ENCODE results near the gene MYLIP. TPM values are rescaled to one million over a fixed set of nuclear protein-coding genes. Genes with fewer than 3 reads are reported as not detected.
"Not testable (repeated sequence)": the region's sequence is repeated elsewhere in the genome, so short reads cannot be mapped to it uniquely, and the experiment has no call there.

Gene MYLIP
- total RNA-seq, 1 donor from 2014 or later = 81.2 TPM

DNA sequence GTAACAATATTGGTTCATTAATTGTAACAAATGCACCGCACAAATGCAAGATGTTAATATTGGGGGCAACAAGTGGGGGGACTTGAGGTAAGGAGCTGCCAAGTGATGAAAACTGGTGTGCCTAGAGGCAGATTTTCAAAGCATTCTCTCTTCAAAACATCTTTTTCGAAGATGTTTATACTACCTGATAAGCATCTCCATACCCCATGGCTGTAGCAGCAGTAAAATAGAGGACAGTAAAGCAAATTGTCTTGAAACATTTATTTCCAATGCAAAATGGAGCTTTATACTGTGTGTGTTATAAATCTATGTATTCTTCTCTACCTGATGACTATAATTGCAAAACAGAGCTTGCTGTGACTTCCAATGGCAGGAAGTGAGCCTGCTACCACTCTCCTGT lies 42.5 kb downstream of the MYLIP start:
- Mint-ChIP-seq H3K4me3 (ENCODE audit: low read depth) (no peak overlapping the region), H3K4me1 (ENCODE audit: low read depth) (peaks cover 36% of the 10 kb centered on the region), H3K27me3 (ENCODE audit: low read depth) (peaks cover 3% of the 10 kb centered on the region), H3K9me3 (peaks cover 2% of the 10 kb centered on the region), H3K27ac (no peak overlapping the region), H3K36me3 (ENCODE audit: low read depth) (no peaks in the 10 kb centered on the region)
- no peak for DNase-seq (ENCODE audit: low spot score)
- intact Hi-C loops (cut with micrococcal nuclease) = no loop called here

DNA sequence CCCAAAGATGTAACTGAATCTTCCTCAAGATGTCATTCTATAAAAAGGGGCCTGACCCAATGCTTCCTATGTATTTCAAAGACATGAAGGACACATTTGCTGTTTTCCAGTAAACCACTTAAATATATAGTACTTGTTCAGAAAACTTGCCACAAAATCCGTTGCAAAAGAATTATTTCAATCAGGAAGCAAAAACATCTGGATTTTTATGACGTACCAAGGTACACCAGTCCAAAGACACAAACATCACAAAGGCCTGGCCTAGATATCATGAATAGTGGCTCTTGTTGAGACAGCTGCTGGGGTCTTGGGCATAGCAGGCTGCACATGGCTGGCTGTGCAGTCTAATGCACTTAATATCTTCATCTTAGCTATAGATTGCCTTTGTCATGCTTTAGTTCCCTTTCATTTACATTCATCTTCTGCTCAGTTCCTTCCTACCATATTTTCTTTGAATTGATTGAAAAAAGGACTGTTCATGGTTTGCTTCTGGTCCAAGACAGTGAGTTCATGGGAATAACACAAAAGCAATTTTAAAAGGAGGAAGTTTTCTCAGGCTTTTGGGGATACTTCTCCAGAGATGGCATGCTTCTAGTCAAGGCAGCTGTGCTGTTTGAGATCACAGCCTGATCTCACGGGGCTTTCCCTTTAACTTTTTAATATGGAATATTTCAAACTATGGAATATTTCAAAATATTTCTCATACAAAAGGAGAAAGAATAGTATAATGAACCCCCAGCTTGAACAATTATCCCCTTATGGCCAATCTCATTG lies 44.5 kb downstream of the MYLIP start:
- intact Hi-C loops (cut with micrococcal nuclease) = no loop called here
- Mint-ChIP-seq H3K27ac (no peak overlapping the region), H3K4me1 (ENCODE audit: low read depth) (peaks cover 20% of the 10 kb centered on the region), H3K9me3 (peaks cover 6% of the 10 kb centered on the region), H3K4me3 (ENCODE audit: low read depth) (no peak overlapping the region), H3K27me3 (ENCODE audit: low read depth) (peaks cover 3% of the 10 kb centered on the region), H3K36me3 (ENCODE audit: low read depth) (peaks cover 3% of the 10 kb centered on the region)
- no peak for DNase-seq (ENCODE audit: low spot score)

DNA sequence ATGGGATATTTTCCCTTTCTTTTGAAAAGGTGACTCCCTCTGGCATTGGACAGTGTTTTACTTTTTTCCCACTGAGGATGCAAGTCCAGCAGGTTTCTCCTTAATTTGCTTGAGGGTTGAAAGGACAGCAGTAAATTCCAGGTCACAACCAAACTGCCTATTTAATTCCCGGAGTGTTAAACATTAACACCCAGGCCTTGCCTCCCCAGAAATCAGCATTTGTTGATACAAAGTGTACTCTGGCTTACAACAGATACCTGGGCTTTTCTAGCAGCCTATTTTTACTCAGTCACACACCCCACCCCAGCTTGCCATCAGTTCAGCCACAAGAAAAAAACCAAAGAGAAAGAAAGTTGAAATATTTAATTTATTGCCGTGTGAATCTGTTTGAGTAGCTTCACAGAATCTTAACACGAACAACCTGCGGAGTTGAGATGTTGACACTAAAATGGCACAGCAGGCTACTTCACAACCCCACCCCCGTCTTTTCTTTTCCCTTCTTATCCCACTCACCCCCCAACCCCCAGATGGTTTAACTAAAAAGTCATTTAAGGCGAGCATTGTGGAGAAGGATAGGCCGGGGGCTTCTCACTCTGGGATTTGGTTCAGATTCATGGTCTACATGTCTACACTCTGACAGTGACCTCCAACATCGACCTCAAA lies 45.7 kb downstream of the MYLIP start:
- no peak overlapping the region for H3K27ac Mint-ChIP-seq
- peaks cover 13% of the 10 kb centered on the region for H3K9me3 Mint-ChIP-seq
- H3K4me3 Mint-ChIP-seq (ENCODE audit: low read depth) = no peak overlapping the region
- H3K4me1 Mint-ChIP-seq (ENCODE audit: low read depth) = peaks cover 18% of the 10 kb centered on the region
- H3K27me3 Mint-ChIP-seq (ENCODE audit: low read depth) = peaks cover 3% of the 10 kb centered on the region
- intact Hi-C loops (cut with micrococcal nuclease) = no loop called here
- H3K36me3 Mint-ChIP-seq (ENCODE audit: low read depth) = peaks cover 7% of the 10 kb centered on the region
- no peak for DNase-seq (ENCODE audit: low spot score)

GRCh38 chr6:16176600-16176999 lies 47.7 kb downstream of the MYLIP start:
- peaks cover 28% of the 10 kb centered on the region for H3K9me3 Mint-ChIP-seq
- H3K27me3 Mint-ChIP-seq (ENCODE audit: low read depth); DNase-seq (ENCODE audit: low spot score); H3K27ac Mint-ChIP-seq; H3K4me3 Mint-ChIP-seq (ENCODE audit: low read depth); intact Hi-C loops (cut with micrococcal nuclease): not testable (repeated sequence)
- H3K36me3 Mint-ChIP-seq (ENCODE audit: low read depth) = peaks cover 22% of the 10 kb centered on the region
- H3K4me1 Mint-ChIP-seq (ENCODE audit: low read depth) = peaks cover 20% of the 10 kb centered on the region

DNA sequence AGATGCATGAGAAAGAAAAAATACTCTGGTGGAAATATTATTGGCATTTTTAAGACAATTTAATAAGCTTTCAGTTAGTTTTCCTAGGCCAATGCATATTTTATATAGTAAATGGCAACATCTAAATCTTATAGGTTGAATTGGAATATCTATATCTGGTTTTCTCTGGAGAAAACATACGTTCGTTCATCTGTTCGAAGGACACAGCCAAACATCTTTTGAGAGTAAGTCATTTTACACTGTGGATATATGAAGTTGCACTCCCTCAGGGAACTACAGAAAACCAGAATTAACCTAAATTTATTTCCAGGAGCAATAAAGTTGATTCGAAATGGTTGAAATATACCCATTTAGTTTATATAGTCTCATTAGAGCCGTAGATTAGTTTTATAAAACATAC lies 49.0 kb downstream of the MYLIP start:
- Mint-ChIP-seq H3K27me3 (ENCODE audit: low read depth) (no peaks in the 10 kb centered on the region), H3K27ac (no peak overlapping the region), H3K36me3 (ENCODE audit: low read depth) (peaks cover 25% of the 10 kb centered on the region), H3K4me1 (ENCODE audit: low read depth) (peaks cover 22% of the 10 kb centered on the region), H3K9me3 (peaks cover 31% of the 10 kb centered on the region), H3K4me3 (ENCODE audit: low read depth) (no peak overlapping the region)
- intact Hi-C loops (cut with micrococcal nuclease) = no loop called here
- DNase-seq (ENCODE audit: low spot score) = no peak

DNA sequence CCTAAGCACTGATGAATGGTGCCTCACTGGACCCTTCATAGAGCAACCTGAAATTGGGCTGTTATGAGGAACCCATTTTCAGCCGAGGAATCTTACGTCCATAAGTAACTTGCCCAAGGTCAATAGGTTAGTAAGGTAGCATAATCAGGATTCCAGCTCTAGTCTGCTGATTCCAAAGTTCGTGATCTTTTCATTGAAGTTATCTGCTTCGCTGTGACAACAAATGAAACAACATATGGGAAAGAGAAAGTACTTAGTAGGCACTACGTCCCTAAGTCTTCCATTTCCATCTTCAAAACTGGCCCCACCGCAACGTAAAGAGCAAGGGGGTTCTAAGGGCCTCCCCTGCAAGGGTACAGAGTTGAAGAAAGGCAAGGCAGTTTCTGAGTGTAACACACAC lies 49.5 kb downstream of the MYLIP start:
- peaks cover 25% of the 10 kb centered on the region for H3K36me3 Mint-ChIP-seq (ENCODE audit: low read depth)
- H3K4me1 Mint-ChIP-seq (ENCODE audit: low read depth) = peaks cover 27% of the 10 kb centered on the region
- H3K27me3 Mint-ChIP-seq (ENCODE audit: low read depth) = no peaks in the 10 kb centered on the region
- intact Hi-C loops (cut with micrococcal nuclease) = no loop called here
- peak overlapping the region; percentile 2 for H3K27ac Mint-ChIP-seq
- no peak for DNase-seq (ENCODE audit: low spot score)
- no peak overlapping the region for H3K4me3 Mint-ChIP-seq (ENCODE audit: low read depth)
- peaks cover 31% of the 10 kb centered on the region for H3K9me3 Mint-ChIP-seq

- Mint-ChIP-seq H3K36me3 (ENCODE audit: low read depth) (peaks cover 25% of the 10 kb centered on the region), H3K4me3 (ENCODE audit: low read depth) (no peak overlapping the region), H3K27me3 (ENCODE audit: low read depth) (no peaks in the 10 kb centered on the region), H3K27ac (no peak overlapping the region), H3K4me1 (ENCODE audit: low read depth) (peaks cover 28% of the 10 kb centered on the region), H3K9me3 (peaks cover 31% of the 10 kb centered on the region)
- DNase-seq (ENCODE audit: low spot score) = no peak
- intact Hi-C loops (cut with micrococcal nuclease) = no loop called here
Observed at GRCh38 chr6:16179063-16179462, 50.2 kb downstream of the MYLIP start.

DNA sequence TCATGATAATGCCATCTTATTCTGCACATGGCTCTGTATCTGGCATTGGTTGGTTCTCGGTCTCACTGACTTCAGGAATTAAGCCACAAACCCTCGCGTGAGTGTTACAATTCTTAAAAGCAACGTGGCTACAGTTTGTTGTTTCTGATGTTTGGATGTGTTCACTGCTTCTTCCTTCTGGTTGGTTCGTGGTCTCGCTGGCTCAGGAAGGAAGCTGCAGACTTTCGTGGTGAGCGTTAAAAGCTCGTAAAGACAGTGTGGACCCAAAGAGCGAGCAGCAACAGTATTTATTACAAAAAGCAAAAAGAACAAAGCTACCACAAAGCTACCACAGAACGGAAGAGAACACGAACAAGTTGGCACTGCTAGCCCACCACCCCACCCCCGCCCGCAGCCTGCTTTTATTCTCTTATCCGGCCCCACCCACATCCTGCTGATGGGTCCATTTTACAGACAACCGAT lies 51.1 kb downstream of the MYLIP start:
- Mint-ChIP-seq H3K36me3 (ENCODE audit: low read depth) (peaks cover 25% of the 10 kb centered on the region), H3K9me3 (peaks cover 31% of the 10 kb centered on the region)

DNA sequence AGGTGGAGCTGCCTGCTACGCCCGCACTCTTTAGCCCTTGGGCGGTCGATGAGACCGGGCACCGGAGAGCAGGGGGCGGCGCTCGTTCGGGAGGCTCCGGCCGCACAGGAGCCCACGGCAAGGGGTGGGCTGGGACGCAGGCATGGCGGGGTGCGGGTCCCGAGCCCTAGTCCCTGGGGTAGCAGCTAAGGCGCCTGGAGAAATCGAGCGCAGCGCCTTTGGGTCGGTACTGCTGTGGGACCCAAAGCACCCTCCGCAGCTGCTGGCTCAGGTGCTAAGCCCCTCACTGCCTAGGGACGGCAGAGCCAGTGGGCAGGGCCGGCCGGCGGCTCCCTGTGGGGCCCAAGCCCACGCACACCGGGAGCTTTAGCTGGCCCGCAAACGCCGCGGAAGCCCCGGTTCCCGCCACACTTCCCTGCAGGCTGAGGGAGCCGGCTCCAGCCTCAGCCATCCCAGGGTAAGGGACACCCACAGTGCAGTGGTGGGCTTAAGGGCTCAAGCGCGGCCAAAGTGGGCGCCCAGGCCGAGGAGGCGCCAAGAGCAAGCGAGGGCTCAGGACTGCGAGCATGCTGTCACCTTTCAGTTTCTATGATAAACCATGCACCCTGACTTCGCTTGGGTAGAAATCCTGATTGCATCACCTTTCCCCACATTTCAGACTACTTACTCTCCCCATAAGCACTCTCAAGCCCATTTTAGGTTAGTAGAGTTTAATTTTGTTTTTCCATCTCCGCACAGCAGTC lies 52.0 kb downstream of the MYLIP start:
- Mint-ChIP-seq H3K4me1 (ENCODE audit: low read depth) (peaks cover 28% of the 10 kb centered on the region), H3K27me3 (ENCODE audit: low read depth) (no peaks in the 10 kb centered on the region), H3K9me3 (peaks cover 31% of the 10 kb centered on the region), H3K27ac (peak overlapping the region; percentile 43), H3K36me3 (ENCODE audit: low read depth) (peaks cover 25% of the 10 kb centered on the region), H3K4me3 (ENCODE audit: low read depth) (no peak overlapping the region)
- no peak for DNase-seq (ENCODE audit: low spot score)
- intact Hi-C loops (cut with micrococcal nuclease) = loop anchor here (5.0 kb wide), 2 partner anchors 184 to 269 kb away; no protein-coding TSS in a partner anchor

More for the DNA sequence above, 51.1 kb downstream of the MYLIP start:
- Mint-ChIP-seq H3K27me3 (ENCODE audit: low read depth) (no peaks in the 10 kb centered on the region), H3K4me3 (ENCODE audit: low read depth) (peak overlapping the region; percentile 49), H3K4me1 (ENCODE audit: low read depth) (peaks cover 28% of the 10 kb centered on the region), H3K27ac (peak overlapping the region; percentile 87)
- intact Hi-C loops (cut with micrococcal nuclease) = loop anchor here (5.0 kb wide), 2 partner anchors 183 to 268 kb away; no protein-coding TSS in a partner anchor
- peak; percentile 71 for DNase-seq (ENCODE audit: low spot score)

DNA sequence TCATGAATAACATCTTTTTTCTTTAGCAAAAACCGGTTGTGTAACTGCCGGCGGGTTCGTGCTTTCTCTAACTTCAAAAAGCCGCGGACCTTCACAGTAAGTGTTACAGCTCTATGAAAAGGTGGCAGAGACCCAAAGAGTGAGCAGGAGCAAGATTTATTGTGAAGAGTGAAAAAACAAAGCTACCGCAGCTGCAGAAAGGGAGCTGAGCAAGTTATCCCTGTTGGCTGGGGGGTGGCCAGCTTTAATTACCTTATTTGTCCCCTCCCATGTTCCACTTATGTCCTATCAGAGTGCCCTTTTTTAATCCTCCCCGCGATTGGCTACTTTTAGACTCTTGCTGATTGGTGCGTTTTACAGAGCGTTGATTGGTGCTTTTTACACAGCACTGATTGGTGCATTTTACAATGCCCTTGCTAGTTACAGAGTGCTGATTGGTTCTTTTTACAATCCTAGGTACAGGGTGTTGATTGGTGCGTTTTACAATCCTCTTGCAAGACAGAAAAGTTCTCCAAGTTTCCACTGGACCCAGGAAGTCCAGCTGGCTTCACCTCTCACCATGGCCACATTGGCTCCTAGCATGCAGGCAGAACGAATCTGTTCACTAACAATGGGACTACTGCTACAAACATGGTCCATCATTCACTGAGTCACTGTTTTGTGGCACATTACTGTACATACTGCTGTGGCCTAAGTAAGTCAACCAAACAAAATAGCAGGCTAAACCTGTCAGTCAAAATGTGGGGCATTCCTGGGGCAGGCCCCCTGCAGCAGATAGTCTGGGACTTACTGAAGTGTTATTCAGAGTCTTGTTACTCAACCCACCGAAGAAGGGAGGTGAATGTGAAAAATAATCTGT lies 52.8 kb downstream of the MYLIP start:
- intact Hi-C loops (cut with micrococcal nuclease) = loop anchor here (2.0 to 5.0 kb wide), 4 partner anchors 53 to 411 kb away; partner anchors contain the start of gene MYLIP
- no peaks in the 10 kb centered on the region for H3K27me3 Mint-ChIP-seq (ENCODE audit: low read depth)
- H3K36me3 Mint-ChIP-seq (ENCODE audit: low read depth) = peaks cover 23% of the 10 kb centered on the region
- peaks cover 28% of the 10 kb centered on the region for H3K4me1 Mint-ChIP-seq (ENCODE audit: low read depth)
- H3K27ac Mint-ChIP-seq = peak overlapping the region; percentile 43
- H3K4me3 Mint-ChIP-seq (ENCODE audit: low read depth) = no peak overlapping the region
- no peak for DNase-seq (ENCODE audit: low spot score)
- peaks cover 26% of the 10 kb centered on the region for H3K9me3 Mint-ChIP-seq

GRCh38 chr6:16183187-16183664 lies 54.3 kb downstream of the MYLIP start:
- H3K27me3 Mint-ChIP-seq (ENCODE audit: low read depth) = peaks cover 11% of the 10 kb centered on the region
- H3K27ac Mint-ChIP-seq = peak overlapping the region; percentile 37
- DNase-seq (ENCODE audit: low spot score) = no peak
- intact Hi-C loops (cut with micrococcal nuclease) = loop anchor here (1.0 to 5.0 kb wide), 5 partner anchors 54 to 492 kb away; partner anchors contain the start of gene MYLIP
- H3K36me3 Mint-ChIP-seq (ENCODE audit: low read depth) = peaks cover 22% of the 10 kb centered on the region
- peaks cover 25% of the 10 kb centered on the region for H3K9me3 Mint-ChIP-seq
- peaks cover 28% of the 10 kb centered on the region for H3K4me1 Mint-ChIP-seq (ENCODE audit: low read depth)
- H3K4me3 Mint-ChIP-seq (ENCODE audit: low read depth) = no peak overlapping the region

GRCh38 chr6:16184129-16184528 lies 55.2 kb downstream of the MYLIP start:
- peaks cover 14% of the 10 kb centered on the region for H3K27me3 Mint-ChIP-seq (ENCODE audit: low read depth)
- H3K27ac Mint-ChIP-seq = no peak overlapping the region
- no peak for DNase-seq (ENCODE audit: low spot score)
- no peak overlapping the region for H3K4me3 Mint-ChIP-seq (ENCODE audit: low read depth)
- intact Hi-C loops (cut with micrococcal nuclease) = loop anchor here (5.0 kb wide), 2 partner anchors 187 to 272 kb away; no protein-coding TSS in a partner anchor
- H3K36me3 Mint-ChIP-seq (ENCODE audit: low read depth) = peaks cover 18% of the 10 kb centered on the region
- H3K9me3 Mint-ChIP-seq = peaks cover 19% of the 10 kb centered on the region
- H3K4me1 Mint-ChIP-seq (ENCODE audit: low read depth) = peaks cover 24% of the 10 kb centered on the region
